Natural killer cell (primary cell): ENCODE results near the gene HOXB4. TPM values are rescaled to one million over a fixed set of nuclear protein-coding genes. Genes with fewer than 3 reads are reported as not detected.

Experiments used
- ATAC-seq, 3 donors: fragments of 150-1000 bp in 2 of 3; fragments of 200-7000 bp in 1 of 3; cut with Tn5 transposase; 1 replicate in 1 of 3; 2 replicates in 2 of 3; pipeline ENCODE4 v1.10.0; 2021; ENCODE audit warnings: mild to moderate bottlenecking in 2 of 3, moderate library complexity in 2 of 3
- DNase-seq, 2 donors: peaks; one replicate each; pipeline versions ENCODE4 v3.0.0 to v3.0.0-alpha.2; 2013 to 2021; ENCODE audit warnings: mixed read lengths in 1 of 2
- H3K27ac ChIP-seq: one replicate; pipeline ENCODE4 v1.5.1; 2013; ENCODE audit warnings: mild to moderate bottlenecking, low read length
- H3K27me3 ChIP-seq: one replicate; pipeline ENCODE4 v1.6.1; 2013; ENCODE audit warnings: low read length; ENCODE audit not compliant: control insufficient read depth, insufficient read depth
- H3K36me3 ChIP-seq: one replicate; pipeline ENCODE4 v1.6.1; 2013; ENCODE audit warnings: low read length; ENCODE audit not compliant: control insufficient read depth, insufficient read depth
- H3K4me1 ChIP-seq: one replicate; pipeline ENCODE4 v1.6.1; 2013; ENCODE audit warnings: low read length; ENCODE audit not compliant: control insufficient read depth, insufficient read depth
- H3K4me3 ChIP-seq: one replicate; pipeline ENCODE4 v1.5.1; 2013; ENCODE audit warnings: low read length
- H3K9me3 ChIP-seq: one replicate; pipeline ENCODE4 v1.6.1; 2013; ENCODE audit warnings: low read length; ENCODE audit not compliant: control insufficient read depth, insufficient read depth
- H3K27ac Mint-ChIP-seq, 2 donors: one replicate each; pipeline ENCODE4 v1.8.0; 2022; ENCODE audit warnings: mild to moderate bottlenecking in 2 of 2, mixed read lengths in 2 of 2, moderate library complexity in 1 of 2
- H3K27me3 Mint-ChIP-seq, 2 donors: one replicate each; pipeline ENCODE4 v1.8.0; 2022; ENCODE audit warnings: low read depth in 2 of 2, mixed read lengths in 2 of 2
- H3K36me3 Mint-ChIP-seq: one replicate; pipeline ENCODE4 v1.8.0; 2022; ENCODE audit warnings: mixed read lengths
- H3K4me1 Mint-ChIP-seq, 2 donors: one replicate each; pipeline ENCODE4 v1.8.0; 2022; ENCODE audit warnings: mixed read lengths in 2 of 2
- H3K4me3 Mint-ChIP-seq: one replicate; pipeline ENCODE4 v1.8.0; 2022; ENCODE audit warnings: mild to moderate bottlenecking, moderate library complexity, mixed read lengths
- H3K9me3 Mint-ChIP-seq, 2 donors: one replicate each; pipeline ENCODE4 v1.8.0; 2022; ENCODE audit warnings: mixed read lengths in 2 of 2
- WGBS: methylation state at CpG from one replicate; pipeline ENCODE4 v1.1.7; 2013; ENCODE audit warnings: missing lambda C conversion rate; ENCODE audit not compliant: insufficient coverage; 5-methylcytosine and 5-hydroxymethylcytosine counted together
- intact Hi-C: fragments of 100-400 bp; cut with micrococcal nuclease; formaldehyde crosslinking; loops from one replicate; pipeline ENCODE4 v1.14.2; 2022
- total RNA-seq, 4 donors: library from RNA; stranded (reverse); fragments of 120-200 nt in 1 of 4; gene quantifications; one replicate each; pipeline versions ENCODE4 v1.2.3 to v1.2.4, GENCODE V29; 2013 to 2022
- TF ChIP-seq, protein P1 (sequence below): fragments of 200-600 bp; IDR thresholded peaks from one replicate; pipeline ENCODE4 v1.8.0; 2022; ENCODE audit warnings: antibody characterized with exemption

Gene HOXB4
- 1 to 10 TPM; 3.5 to 6.7 (median 5.7) TPM for total RNA-seq
- total RNA-seq (2013): 3.5 TPM

DNA sequence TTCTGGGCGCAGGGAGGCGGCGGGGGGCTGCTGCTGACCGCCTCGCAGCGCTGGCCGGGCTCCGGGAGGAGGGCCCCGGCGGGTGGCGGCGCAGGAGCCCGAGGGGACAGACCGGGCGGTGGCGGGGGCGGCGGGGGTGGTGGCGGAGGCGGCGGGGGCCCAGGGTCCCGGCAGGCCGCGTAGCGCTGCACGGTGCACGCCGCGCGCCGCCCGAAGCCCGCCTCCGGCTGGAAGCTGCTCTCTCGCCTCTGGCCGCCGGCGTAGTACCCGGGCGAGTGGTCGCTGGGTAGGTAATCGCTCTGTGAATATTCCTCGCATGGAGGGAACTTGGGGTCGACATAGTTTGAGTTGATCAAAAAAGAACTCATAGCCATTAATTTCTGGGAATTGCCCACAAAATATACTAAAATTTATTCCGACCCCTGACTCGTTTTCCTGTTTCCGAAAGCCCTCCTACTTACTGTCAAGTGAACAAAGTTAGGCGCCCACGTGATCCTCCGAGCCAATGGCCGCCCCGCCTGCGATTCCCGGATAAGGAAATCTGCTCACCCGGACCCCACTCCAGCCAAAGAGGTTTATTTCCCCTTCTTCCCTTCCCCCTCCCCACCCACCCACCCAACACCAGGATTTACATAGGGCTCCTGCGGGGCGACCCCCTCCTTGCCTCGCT, at the start of gene HOXB4:
Gene HOXB4, minus strand, starts transcription at position 405 of the 670 bp plus-strand sequence. Its CDS starts 31 bp downstream, at position 374.
- Histone ChIP-seq H3K4me1 (peaks cover 59% of the 10 kb centered on the region), H3K27me3 (peaks cover 29% of the 10 kb centered on the region)
- peaks cover 44 to 71% of the 10 kb centered on the region in 2 donors for H3K4me1 Mint-ChIP-seq

DNA sequence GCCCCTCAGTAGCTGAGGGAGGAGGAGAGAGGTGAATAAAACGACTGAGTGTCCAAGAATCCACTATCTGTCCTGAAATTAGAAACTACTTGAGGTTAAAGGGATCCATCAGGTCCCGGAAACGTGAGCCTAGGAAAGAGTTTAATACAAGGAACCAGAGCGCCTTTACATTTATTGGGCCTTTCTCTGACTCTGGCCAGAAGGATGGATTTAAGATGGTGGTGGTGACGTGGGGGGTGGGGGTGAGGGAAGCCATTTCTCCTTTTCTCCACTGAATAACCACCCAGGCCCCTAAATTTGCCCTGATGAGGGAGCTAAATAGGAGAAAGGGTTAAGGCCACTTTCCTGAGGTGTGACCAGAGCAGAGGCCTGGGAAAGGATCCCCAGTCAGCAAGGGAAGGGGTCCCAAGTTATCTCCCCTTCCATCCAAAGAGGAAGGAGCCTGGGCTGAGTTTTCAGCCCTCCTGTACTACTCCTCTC, 49.0 kb upstream of the HOXB4 start:
- DNase-seq: no peak
- Histone ChIP-seq H3K27ac (no peak overlapping the region), H3K36me3 (no peaks in the 10 kb centered on the region), H3K9me3 (no peaks in the 10 kb centered on the region), H3K27me3 (peaks cover 64% of the 10 kb centered on the region), H3K4me3 (no peak overlapping the region), H3K4me1 (peaks cover 28% of the 10 kb centered on the region)
- WGBS: 63% methylated on average over 4 of the region's 5 CpGs
- no peak for ATAC-seq
- Mint-ChIP-seq H3K27ac (no peak overlapping the region), H3K4me1 (peaks cover 18 to 20% of the 10 kb centered on the region in 2 donors), H3K27me3 (peaks cover 80 to 90% of the 10 kb centered on the region in 2 donors), H3K4me3 (peak overlapping the region; percentile 89), H3K9me3 (no peaks in the 10 kb centered on the region), H3K36me3 (no peaks in the 10 kb centered on the region)
- TF ChIP-seq, protein P1, sequence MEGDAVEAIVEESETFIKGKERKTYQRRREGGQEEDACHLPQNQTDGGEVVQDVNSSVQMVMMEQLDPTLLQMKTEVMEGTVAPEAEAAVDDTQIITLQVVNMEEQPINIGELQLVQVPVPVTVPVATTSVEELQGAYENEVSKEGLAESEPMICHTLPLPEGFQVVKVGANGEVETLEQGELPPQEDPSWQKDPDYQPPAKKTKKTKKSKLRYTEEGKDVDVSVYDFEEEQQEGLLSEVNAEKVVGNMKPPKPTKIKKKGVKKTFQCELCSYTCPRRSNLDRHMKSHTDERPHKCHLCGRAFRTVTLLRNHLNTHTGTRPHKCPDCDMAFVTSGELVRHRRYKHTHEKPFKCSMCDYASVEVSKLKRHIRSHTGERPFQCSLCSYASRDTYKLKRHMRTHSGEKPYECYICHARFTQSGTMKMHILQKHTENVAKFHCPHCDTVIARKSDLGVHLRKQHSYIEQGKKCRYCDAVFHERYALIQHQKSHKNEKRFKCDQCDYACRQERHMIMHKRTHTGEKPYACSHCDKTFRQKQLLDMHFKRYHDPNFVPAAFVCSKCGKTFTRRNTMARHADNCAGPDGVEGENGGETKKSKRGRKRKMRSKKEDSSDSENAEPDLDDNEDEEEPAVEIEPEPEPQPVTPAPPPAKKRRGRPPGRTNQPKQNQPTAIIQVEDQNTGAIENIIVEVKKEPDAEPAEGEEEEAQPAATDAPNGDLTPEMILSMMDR: no peak
- intact Hi-C loops: no loop called here

More for the DNA sequence above, at the start of gene HOXB4:
- Histone ChIP-seq H3K9me3 (no peaks in the 10 kb centered on the region), H3K4me3 (peak within 1 kb of the TSS; percentile 81), H3K36me3 (no peaks in the 10 kb centered on the region), H3K27ac (peak within 1 kb of the TSS; percentile 55)
- intact Hi-C loops: no loop called here
- H3K27ac Mint-ChIP-seq: peak within 1 kb of the TSS; percentile 86 to 89
- TF ChIP-seq, protein P1: no peak
- peaks cover 30 to 42% of the 10 kb centered on the region in 2 donors for H3K27me3 Mint-ChIP-seq
- DNase-seq (peak; percentile 67 to 85), ATAC-seq (peak; percentile 77 to 85 (median 84))
- under 1% methylated on average over 58 of the region's 58 CpGs for WGBS
- H3K4me3 Mint-ChIP-seq: peak within 1 kb of the TSS; percentile 97
- no peaks in the 10 kb centered on the region for H3K36me3 Mint-ChIP-seq
- no peaks in the 10 kb centered on the region for H3K9me3 Mint-ChIP-seq

DNA sequence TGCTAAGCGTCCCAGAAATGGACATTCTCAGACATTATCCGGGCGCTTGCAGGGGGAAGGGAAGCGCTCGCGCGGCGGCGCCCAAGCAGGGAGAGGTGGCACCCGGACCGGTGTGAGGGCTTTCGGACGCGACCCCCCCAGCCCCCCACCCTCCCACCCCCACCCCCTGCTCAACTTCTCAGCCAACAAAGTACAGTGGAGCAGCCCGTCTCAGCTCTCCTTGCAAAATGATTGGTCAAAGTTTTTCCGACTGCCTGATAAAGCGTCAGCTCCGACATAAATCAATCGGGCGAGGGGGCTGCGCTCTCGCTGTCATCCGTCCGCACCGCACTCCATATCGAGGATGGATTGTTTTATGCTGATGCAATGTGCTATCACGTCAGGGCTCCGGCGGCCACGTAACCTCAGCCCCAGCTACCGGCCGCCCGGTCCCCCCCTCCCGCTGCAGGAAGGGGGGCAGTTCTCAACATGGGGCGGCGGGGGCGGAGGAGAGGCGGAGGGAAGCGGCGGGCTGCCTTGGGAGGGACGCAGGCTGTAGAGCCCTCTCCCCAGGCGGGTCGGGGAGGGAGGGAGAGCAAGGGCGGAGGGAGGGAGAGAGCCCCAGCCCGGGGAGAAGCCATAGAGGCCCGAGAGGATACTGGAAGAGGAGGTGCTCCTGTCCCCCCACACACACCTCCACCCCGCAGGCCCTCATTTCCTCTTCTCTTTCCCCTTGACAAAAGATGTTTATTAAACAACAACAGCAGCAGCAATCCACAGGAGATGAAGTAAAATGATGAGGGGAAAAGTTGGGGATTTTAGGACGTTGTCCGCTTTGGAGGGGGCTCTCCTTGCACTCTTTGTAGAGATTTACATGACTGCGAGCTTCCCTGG, 48.3 kb upstream of the HOXB4 start, which contains the start of gene HOXB9:
Gene HOXB9, minus strand, starts transcription at position 114 of the 873 bp plus-strand sequence. Its CDS starts 89 bp downstream, at position 25.
- Mint-ChIP-seq H3K4me1 (peaks cover 18 to 20% of the 10 kb centered on the region in 2 donors), H3K27me3 (peaks cover 81 to 86% of the 10 kb centered on the region in 2 donors), H3K36me3 (no peaks in the 10 kb centered on the region), H3K9me3 (no peaks in the 10 kb centered on the region), H3K27ac (peak within 1 kb of the TSS; percentile 35 to 84), H3K4me3 (peak within 1 kb of the TSS; percentile 89)
- H3K4me3 ChIP-seq: peak within 1 kb of the TSS; percentile 14
- TF ChIP-seq, protein P1: no peak
- ATAC-seq: peak; percentile 70 to 76 (median 71)
- DNase-seq: peak; percentile 51 to 71
- peaks cover 28% of the 10 kb centered on the region for H3K4me1 ChIP-seq
- intact Hi-C loops: no loop called here
- H3K9me3 ChIP-seq: no peaks in the 10 kb centered on the region
- no peaks in the 10 kb centered on the region for H3K36me3 ChIP-seq
- no peak within 1 kb of the TSS for H3K27ac ChIP-seq
- 5% methylated on average over 31 of the region's 50 CpGs for WGBS
- H3K27me3 ChIP-seq: peaks cover 68% of the 10 kb centered on the region
